HG03469 (cell line): Measurements from ENCODE around the gene SMARCD3.

ENCODE experiments used
- ATAC-seq: cut with Tn5 transposase; IDR thresholded peaks from one replicate; pipeline ENCODE4 v1.9.1; 2021; ENCODE audit warnings: mild to moderate bottlenecking, moderate library complexity, moderate number of reproducible peaks; ENCODE audit not compliant: unreplicated experiment

Gene SMARCD3

DNA sequence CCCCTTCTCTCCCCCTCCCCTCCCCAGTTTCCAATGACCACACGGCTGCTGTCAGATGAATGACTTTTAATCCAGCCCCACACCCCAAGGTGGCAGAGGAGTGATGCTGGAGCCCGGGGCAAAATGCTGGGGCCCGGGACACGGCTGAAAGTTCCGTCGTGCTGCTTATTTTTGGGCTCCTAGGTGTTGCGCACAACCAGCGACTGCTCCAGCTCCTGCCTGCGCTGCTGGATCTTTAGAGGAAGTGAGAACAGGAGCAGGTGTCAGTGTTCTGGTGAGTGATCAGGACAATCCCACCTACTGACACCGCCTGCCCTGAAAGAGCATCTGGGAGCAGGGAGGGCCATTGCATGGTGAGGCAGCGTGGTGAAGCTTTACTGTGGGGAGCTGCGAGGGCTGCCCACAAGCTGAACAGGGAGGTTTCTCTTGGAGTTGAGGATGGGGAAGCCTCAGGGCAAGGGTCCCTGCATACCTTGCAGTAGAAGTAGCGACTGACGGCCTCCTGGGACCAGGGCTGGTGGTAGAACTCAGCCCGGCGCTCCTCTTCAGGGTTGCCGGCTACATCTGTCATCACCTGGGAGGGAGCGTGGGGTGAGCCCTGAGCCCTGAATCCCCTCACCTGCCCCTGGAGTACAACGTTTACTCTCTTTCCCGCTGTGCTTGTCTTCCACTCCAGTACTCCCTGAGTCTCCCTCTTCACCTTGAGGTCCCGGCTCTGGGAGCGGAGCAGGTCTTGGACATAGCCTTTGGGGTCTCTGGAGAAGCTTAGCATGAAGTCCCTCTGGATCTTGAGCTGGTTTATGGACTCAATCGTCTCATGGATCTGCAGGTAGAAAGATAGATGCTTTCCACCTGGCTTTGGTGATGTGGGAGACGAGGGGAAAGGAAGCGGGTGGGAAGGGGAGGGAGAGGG is 9.3 kb downstream of the SMARCD3 start:
- no peak for ATAC-seq

DNA sequence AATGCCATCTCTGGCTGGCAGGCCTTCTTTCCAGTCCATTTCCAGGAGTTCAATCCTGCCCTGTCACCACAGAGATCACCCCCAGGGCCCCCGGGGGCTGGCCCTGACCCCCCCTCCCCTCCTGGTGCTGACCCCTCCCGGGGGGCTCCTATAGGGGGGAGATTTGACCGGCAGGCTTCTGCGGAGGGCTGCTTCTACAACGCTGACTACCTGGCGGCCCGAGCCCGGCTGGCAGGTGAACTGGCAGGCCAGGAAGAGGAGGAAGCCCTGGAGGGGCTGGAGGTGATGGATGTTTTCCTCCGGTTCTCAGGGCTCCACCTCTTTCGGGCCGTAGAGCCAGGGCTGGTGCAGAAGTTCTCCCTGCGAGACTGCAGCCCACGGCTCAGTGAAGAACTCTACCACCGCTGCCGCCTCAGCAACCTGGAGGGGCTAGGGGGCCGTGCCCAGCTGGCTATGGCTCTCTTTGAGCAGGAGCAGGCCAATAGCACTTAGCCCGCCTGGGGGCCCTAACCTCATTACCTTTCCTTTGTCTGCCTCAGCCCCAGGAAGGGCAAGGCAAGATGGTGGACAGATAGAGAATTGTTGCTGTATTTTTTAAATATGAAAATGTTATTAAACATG is 10.2 kb downstream of the SMARCD3 start:
- no peak for ATAC-seq

DNA sequence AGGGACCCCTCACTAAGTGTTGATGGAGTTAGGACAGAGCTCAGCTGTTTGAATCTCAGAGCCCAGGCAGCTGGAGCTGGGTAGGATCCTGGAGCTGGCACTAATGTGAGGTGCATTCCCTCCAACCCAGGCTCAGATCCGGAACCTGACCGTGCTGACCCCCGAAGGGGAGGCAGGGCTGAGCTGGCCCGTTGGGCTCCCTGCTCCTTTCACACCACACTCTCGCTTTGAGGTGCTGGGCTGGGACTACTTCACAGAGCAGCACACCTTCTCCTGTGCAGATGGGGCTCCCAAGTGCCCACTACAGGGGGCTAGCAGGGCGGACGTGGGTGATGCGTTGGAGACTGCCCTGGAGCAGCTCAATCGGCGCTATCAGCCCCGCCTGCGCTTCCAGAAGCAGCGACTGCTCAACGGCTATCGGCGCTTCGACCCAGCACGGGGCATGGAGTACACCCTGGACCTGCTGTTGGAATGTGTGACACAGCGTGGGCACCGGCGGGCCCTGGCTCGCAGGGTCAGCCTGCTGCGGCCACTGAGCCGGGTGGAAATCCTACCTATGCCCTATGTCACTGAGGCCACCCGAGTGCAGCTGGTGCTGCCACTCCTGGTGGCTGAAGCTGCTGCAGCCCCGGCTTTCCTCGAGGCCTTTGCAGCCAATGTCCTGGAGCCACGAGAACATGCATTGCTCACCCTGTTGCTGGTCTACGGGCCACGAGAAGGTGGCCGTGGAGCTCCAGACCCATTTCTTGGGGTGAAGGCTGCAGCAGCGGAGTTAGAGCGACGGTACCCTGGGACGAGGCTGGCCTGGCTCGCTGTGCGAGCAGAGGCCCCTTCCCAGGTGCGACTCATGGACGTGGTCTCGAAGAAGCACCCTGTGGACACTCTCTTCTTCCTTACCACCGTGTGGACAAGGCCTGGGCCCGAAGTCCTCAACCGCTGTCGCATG is 11.0 kb downstream of the SMARCD3 start:
- no peak for ATAC-seq

DNA sequence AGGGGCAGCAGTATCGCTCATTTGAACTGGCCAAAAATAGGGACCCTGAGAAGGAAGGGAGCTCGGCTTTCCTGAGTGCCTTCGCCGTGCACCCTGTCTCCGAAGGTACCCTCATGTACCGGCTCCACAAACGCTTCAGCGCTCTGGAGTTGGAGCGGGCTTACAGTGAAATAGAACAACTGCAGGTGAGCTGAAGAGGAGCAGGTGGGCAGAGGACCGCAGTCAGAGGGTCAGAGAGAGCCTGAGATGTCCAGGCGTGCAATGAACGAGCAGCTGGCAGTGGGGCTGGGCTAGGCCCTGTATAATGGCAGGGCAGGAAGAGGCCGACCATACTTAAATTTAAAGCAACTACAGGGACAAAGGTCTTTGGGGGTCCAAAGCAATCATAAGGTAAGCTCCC is 12.1 kb downstream of the SMARCD3 start:
- ATAC-seq: no peak

DNA sequence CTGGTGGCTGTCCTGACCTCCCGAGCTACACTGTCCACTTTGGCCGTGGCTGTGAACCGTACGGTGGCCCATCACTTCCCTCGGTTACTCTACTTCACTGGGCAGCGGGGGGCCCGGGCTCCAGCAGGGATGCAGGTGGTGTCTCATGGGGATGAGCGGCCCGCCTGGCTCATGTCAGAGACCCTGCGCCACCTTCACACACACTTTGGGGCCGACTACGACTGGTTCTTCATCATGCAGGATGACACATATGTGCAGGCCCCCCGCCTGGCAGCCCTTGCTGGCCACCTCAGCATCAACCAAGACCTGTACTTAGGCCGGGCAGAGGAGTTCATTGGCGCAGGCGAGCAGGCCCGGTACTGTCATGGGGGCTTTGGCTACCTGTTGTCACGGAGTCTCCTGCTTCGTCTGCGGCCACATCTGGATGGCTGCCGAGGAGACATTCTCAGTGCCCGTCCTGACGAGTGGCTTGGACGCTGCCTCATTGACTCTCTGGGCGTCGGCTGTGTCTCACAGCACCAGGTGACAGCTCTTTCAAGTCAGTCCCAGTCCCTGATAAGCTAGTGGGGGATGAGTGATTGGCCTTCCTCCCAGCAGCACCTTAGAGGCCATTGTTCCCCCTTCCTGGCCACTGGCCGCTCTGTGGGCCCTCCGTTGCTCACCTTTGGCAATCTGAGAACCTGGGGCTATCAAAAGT is 13.3 kb downstream of the SMARCD3 start:
- ATAC-seq: no peak

DNA sequence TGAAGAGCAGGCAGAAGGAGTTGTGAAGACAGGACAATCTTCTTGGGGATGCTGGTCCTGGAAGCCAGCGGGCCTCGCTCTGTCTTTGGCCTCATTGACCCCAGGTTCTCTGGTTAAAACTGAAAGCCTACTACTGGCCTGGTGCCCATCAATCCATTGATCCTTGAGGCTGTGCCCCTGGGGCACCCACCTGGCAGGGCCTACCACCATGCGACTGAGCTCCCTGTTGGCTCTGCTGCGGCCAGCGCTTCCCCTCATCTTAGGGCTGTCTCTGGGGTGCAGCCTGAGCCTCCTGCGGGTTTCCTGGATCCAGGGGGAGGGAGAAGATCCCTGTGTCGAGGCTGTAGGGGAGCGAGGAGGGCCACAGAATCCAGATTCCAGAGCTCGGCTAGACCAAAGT is 14.7 kb downstream of the SMARCD3 start:
- no peak for ATAC-seq

DNA sequence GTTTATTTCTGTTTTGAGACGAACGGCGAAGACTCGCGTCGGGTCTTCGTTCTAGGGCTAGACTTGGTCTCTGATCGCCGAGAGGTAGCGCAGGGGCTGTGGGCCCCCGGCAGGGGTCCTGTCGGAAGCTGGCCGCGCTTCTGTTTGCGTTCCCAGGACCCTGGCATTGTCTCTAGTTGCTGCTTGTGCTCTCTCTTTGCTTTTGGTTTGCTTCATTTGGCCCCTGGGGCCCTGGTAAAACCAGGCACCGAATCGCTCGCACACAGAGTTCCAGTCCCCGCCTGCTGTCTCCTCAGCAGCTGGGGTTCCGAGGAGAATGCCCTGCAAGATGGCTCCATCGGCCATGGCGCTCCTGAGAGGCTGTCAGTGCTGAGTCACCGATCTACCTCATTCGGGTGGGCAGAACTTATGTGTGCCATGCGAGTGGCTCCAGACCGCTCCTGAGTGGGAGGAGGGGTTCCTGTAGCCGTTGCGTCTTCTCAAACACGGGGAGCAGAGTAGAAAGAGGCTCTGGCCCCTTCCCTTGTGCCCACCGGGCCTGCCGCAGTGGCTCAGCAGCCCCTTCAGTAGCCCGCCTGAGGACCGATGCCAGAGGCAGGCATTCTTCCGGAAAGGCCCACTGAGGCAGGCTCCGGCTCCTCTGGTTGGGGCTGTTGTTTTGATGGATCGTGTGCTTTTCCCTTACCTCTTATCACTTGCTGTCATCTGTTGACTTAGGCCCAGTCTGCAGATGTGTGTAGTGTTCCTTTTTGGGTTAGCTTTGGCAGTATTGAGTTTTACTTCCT is 15.4 kb downstream of the SMARCD3 start:
- ATAC-seq: no peak

DNA sequence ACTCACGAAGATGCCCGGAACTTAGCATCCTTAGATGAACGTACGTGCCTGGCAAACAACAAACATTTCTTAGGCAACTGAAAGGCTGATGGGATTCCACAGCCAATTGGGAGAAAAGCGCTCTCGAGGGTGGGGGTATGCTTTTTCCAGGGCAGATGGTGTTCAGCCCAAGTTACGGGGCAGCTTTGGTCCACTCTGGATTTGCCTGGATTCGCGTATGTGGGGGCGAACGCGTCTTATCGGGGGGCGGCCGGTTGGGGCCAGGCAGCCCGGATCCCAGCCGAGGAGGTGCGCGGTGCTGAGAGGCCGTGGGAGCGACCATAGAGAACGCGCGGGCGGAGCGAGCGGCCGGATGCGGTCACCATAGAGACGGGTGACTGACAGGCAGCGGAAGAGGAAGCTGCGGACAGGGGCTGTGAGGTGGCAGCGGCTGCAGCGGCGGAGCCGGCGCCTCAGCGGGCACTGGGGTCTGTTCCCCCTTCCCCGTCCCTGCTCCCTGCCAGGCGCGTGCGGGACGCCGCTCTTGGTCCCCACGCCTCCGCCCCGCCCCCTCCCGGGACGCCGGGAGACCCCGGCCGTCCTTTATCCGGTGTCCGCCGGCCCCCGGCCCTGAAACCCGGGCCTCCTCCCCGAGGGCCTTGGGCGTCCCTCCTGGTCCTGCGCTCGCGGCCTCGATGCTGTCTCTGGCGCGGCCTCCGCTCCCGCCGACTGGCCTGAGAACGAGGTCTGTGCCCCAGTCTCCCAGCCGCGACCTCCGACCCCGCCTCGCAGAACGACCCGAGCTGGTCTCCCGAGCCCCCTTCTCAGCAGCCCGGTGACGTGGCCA is 16.2 kb downstream of the SMARCD3 start, which contains the start of gene CHPF2:
CHPF2 (plus strand) TSS at position 393 of the 826 bp plus-strand sequence. CDS start 1,529 bp downstream, outside the sequence.
- ATAC-seq: peak; percentile 89

DNA sequence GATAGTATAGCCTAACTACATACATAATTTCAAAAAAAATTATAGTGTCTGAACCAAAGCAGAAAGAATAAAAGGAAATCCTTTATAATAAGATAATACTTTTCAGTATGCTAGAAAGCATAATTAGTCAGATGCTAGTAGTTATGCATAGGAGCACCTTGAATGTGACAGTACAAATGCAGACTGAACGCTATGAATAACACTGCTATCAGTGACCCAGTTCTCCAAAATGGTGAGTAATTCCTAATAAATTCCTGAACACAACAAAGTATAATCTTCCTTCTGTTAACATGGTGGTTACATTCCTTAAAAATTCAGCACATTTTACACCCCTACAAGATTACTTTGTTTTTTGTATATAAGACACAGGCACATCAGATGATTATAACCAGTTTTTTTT is 17.4 kb downstream of the SMARCD3 start:
- no peak for ATAC-seq

DNA sequence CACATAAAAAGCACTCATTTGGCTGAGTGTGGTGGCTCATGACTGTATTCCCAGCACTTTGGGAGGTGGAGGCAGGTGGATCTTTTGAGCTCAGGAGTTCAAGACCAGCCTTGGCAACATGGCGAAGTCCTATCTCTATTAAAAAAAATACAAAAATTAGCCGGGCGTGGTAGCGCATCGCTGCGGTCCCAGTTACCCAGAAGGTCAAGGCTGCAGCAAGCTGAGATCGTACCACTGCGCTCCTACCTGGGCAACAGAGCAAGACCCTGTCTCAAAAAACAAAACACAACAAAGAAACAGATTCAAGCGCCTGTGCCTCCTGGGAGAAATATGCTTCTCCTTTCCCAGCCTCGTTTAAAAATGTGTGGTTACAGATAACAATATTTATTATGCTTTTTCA is 19.2 kb downstream of the SMARCD3 start:
- ATAC-seq: no peak

DNA sequence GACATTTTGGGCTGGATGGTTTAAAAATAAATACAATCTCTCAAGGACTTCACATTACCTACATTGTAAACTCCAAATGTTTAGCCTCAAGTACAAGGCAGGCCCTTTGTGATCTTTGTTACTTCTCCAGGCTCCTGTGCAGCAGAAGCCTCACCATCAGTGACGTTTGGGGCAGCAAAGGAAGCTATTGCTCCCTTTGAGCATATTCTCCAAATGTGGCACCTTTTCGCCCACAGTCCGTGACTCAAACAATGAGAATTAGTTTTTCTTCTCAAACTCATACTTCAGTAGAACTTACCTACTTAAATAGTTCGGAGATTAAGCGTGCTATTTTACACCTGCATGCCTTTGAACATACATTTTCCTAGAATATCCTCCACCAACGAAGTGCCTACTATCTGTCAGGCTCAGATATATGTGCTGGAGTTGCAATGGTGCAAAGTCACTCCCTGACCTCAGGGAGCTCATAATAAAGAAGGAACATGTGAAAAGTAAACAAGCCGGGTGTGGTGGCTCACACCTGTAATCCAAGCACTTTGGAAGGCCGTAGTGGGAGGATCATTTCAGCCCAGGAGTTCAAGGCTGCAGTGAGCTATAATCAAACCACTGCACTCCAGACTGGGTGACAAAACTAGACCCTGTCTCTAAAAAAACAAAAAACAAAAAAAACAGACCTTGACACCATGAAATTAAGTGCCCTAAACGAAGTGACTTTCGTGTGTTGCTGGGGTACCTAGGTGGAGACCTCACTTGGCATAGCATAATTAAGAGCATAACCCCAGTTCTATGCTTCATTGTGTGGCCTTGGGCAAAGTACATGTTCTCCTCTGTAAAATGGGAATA is 20.2 kb downstream of the SMARCD3 start:
- no peak for ATAC-seq

DNA sequence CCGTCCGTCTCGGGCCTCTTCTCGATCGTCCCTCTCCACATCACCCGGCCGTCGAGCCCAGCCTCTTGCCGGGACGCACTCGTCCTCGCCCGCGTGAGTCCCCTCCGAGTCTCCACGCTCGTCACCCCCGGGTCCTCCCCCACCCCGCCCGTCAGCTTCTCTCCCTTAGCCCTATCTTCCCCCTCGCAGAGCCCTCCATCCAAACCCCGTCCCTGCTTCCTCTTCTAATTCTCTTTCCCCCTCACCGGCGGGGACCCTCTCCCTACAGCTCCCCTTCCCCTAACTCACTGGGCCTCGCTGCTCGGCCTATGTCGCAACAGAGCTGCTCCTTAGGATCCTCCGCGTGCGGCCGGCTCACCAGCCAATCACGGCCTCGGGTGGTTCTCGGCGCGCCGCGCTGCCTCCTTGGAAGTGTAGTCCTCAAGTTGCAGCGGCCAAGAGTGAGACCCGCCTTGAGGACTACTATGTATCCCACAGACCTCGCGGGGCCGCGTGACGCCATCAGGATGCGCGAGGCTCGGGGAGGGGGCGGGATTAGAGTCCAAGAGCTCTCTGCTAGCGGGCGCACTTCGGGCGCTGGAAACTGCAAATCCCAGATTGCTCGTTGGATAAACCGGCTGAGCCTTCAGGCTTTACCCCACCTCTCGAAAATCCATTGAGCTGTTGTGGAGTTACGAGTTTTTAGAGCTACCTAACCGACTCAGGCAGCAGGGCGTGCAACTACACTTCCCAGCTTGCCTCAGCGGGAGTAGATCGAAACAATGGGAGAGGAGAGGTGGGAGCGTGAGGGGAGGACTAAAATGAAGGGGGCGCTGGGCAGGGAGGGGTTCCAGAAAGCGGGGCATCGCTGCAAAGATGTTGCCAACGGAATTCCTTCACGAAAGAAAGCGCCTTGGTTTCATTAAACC is 21.4 kb downstream of the SMARCD3 start, which contains the start of gene ABCF2:
ABCF2 (minus strand) TSS at position 331 of the 908 bp plus-strand sequence. CDS start 747 bp downstream, outside the sequence.
- peak; percentile 95 for ATAC-seq

DNA sequence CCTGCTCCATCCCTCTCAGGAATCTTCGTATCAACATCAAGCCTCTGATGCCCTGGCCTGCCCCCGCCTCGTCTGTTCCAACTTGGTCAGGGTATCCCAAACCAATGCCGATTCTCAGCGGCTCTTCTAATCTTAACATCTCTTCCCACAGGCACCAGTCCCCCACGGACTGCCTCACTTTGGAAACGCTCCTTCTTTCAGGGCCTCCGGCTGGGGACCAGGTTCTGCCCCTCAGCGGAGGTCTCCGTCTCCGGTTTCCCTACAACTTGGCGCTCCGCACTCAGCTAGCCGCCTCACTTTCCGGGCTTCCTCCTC is 22.0 kb downstream of the SMARCD3 start:
- no peak for ATAC-seq

DNA sequence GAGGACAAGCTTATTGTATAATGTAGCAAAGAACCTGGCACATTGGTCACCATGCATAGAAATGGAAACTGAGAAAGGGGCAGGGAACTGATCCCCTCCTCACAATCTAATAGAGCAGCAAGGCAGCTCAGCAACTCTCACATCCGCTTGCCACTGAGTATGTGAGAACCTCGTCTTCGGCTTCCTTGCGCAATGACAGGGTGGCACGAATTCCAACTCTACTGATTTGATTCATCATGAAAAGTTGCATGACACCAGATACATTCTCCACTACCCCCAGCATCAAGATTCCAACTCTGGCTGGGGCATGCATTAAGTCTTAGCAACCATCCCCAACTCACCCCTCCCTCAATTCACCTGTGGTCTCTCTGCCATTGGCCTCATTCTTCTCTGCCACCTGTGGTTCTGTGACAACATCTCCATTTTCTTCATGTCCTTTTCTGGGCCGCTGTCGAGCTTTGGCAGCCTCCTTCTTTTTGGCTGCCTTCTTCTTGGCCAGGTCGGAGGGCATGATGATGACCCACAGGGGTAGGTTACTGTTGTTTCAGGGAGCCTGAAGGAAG is 22.5 kb downstream of the SMARCD3 start:
- no peak for ATAC-seq

DNA sequence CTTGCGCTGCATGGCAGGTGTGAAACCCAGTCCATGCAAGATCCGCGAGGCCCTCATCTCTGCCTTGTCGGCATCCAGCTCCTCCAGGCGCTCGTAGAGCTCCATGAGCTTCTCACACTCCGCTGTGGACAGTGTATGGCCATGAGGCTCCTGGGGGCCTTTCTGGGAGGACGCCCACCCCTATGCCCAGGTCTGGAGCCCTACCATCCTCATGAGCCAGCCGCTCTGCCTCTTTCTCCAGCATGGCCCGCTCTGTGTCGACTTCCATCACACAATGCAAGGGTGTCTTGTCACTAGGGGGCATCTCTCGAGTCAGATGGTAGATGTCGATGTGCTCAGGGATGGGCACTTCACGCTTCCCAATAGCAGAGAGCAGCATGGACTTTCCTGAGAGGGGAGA is 24.8 kb downstream of the SMARCD3 start:
- ATAC-seq: no peak

DNA sequence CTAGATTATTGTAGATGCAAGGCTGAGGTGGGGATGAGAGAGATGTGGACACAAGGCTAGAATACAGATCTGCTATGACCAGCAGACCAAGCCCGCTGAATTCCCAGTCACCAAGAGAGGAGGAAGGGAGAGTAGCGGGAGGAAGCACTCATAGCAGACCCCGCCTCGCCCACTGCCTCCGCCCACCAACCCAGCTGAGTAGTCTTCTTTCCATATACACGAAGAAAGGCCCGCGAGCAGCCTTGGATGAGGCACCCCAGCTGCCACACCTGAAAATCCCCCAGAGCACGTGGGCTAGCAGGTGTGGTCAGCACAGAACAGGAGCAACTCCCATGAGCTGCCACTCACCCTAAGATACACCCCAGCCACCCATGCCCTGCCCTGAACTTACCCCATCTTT is 30.3 kb downstream of the SMARCD3 start:
- no peak for ATAC-seq

DNA sequence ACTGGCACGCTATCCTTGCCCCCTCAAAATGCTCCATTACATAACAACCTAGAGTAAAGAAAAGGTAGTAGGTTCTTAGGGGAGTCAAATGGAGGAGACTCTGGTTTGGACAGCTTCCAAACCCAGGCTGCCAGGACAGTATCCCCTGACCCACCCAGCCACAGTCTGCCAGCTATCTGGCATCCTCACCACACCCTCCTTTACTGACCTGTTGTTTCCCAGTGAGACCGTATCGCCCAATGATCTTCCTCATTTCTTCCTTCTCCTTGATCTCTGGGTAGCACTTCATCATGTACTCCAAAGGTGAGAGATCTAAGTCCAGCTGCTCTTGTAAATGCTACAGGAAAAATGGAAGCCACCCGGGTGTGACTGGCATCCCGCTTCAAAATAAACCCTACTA is 33.1 kb downstream of the SMARCD3 start:
- ATAC-seq: no peak
